ENCODE results near the gene LCN12.

LCN12 gene

DNA sequence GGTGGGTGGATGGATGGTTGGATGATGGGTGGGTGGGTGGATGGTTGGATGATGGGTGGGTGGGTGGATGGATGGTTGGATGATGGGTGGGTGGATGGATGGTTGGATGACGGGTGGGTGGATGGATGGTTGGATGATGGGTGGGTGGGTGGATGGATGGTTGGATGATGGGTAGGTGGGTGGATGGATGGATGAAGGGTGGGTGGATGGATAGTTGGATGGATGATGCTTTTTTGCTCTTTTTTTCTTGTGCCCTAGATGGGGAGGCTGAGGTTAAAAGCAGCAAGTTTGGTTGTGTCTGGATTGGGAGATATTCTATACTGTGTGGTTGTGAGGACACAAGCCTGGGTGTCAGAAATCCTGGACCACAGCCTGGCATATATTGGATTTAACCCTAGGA, 5.4 kb downstream of the LCN12 start:
- no peak for DNase-seq (ENCODE audit: low read depth in 1 of 2, low spot score in 1 of 2)

DNA sequence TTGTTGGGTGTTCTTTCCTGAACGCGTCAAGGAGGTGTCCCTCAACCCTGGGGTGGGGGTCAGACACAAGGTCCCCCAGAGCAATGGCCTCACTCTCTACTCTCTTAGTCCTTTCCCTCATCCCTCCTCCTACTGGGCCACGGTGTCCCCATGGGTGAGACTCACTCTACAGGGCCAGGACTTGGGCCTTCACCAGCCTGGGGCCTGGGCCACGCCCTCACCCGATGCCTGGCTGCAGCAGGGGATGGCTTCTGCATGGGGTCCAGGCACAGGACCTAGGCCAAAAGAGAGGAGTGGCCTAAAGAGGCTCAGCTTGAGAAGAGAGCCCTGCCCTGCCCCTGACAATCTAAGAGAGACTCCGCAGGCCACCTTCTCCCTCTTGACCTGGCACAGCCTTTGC, 5.8 kb downstream of the LCN12 start:
- DNase-seq (ENCODE audit: low read depth in 1 of 2, low spot score in 1 of 2), result no peak

DNA sequence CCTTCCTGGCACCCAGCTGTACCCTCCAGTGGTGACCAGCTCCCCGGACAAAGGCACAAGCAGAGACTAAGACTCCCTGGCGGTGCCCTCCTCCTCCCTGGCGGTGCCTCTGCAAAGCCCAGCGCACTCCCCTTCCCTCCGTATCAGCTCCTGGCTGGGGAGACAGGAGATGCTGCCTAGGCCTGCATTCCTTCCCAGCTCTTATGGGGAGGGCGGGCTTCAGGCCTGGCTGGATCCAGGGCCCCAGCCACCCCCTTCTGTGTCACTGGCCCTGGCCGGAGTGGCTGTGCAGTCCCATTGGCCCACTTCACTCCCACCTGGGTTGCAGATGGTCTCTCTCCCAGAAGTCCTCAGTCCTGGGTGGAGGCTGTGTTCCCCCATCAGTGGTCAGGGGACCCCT, 6.4 kb downstream of the LCN12 start:
- no peak for DNase-seq (ENCODE audit: low read depth in 1 of 2, low spot score in 1 of 2)

DNA sequence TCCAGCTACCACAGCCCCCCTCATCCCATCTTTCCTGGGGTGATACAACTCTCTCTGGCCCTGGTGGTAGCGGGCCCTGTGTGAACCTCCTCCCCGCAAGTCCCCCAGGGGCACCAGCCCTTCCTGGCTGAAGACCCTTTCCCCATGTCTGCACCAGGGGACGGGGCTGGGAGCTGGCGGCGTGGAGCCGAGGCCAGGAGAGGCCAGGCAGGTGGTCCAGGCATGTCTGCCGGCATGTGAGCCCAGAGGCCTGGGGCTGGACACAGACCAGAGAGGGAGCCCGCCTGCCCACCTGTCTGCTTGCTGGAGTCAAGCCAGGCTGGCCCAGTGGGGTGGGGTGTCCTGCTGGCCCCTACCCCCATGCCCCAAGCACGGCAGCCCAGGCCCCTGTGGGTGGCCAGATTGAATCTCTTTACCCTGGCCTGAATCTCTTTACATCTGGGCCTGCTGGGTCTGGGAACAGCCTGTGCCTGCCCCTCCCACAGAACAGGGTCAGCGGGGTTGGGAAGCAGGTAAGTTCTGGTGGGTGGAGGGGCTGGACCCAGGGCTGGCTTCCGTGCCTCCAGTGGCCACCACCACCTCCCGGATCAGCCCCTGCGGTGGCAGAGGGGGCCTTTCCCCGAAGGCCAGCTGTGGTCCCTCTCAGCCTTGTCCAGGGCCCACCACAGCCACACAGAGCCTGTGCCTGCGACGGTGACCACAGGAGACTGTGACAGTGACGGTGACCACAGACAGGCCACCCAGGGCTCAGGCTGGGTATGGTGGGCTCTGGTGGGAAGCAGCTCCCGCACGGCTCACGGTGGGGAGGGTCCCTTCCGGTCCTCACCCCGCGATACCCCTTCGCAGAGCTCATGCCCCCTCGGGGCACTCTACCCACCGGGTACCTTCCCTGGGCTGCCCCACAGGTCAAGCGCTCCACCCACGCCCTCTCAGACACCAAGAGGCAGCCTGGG, 7.1 kb downstream of the LCN12 start:
- DNase-seq (ENCODE audit: low read depth in 1 of 2, low spot score in 1 of 2), result no peak

DNA sequence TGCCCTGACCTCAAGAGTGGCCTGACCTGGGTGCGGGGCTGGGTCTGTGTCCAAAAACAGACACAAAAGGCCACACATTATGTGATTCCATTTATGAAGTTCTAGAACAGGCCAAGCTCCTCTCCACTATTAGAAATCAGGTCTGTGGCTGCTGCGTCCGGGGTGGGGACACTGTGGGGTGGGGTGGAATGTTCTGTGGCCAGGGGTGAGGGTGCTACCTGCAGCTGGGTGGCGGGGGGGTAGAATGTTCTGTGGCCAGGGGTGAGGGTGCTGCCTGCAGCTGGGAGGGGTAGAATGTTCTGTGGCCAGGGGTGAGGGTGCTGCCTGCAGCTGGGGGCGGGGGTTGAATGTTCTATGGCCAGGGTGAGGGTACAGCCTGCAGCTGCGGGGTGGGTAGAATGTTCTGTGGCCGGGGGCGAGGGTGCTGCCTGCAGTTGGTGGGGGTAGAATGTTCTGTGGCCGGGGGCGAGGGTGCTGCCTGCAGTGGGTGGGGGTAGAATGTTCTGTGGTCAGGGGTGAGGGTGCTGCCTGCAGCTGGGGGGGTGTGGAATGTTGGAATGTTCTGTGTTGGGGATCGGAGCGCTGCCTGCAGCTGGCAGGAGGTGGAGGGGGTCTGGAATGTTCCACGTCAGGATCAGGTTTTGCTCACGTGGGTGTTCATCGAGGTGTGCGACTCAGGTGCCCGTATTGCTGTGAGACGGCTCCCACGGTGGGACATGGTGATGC, 8.3 kb downstream of the LCN12 start:
- DNase-seq (ENCODE audit: low read depth in 1 of 2, low spot score in 1 of 2), result no peak

DNA sequence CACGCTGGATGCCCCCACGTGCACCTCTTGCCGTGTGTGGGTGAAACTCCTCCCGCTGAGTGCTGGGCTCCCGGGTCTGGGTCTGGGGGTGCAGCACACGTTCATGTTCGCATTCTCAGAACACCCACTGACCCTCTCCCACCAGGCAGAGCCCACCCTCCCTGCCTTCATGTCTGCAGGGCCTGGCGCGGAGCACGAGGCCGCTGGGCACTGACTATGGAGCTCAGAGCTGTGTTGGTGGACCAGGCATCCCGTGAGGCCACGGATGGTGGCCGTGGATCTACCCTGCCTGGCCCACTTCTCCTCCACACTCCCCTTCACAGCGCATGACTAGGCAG, 8.8 kb downstream of the LCN12 start:
- no peak for DNase-seq (ENCODE audit: low read depth in 1 of 2, low spot score in 1 of 2)

DNA sequence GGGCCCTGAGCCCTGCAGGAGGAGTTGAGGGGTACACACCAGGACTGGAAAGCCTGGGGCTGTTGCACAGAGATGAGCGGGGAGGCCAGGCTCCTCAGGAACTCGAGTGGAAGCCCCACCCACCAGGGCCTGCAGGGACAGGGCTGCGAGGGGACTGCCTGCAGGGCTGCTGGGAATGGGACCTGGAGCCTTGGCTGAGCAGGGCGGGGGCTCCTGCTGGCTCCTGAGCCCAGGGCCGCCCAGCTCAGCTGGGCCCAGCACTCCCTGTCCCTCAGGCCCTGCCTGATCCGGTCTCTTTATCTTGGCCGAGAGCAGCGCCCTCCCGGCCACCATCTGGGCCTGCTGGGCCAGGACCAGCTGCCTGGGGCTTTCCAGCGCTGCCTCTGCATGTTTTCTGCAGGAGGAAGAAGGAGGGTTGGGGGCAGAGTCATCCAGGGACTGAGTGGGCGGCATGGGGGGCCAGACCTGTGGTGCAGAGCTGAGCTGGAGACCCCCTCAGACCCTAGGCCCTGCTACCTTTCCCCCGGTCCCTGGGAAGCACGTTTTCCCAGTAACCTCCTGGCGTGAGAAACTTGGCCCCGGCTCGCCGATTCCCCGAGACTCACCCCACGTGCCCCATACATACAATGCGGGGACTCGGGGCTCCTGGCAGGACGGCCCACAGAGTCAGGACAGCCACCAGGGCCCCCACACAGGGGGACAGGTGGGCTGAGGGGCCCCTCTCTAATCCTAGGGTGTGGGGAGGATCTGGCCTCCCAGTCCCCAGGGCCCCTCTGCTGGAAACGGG, 9.4 kb downstream of the LCN12 start:
- DNase-seq (ENCODE audit: low read depth in 1 of 2, low spot score in 1 of 2), result no peak

DNA sequence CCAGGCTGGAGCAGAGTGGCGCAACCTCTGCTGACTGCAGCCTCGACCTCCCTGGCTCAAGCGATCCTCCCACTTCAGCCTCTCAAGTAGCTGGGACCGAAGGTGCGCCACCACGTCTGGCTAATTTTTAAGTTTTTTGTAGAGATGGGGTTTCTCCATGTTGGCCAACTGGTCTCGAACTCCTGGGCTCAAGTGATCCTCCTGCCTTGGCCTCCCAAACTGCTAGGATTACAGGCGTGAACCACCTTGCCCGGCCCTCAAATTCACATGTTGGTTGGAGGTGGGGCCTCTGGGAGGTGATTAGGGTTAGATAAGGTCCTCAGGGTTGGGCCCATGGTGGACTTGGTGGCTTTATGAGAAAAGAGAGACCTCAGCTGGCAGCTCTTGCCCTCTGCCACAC, 10.1 kb downstream of the LCN12 start:
- no peak for DNase-seq (ENCODE audit: low read depth in 1 of 2, low spot score in 1 of 2)

DNA sequence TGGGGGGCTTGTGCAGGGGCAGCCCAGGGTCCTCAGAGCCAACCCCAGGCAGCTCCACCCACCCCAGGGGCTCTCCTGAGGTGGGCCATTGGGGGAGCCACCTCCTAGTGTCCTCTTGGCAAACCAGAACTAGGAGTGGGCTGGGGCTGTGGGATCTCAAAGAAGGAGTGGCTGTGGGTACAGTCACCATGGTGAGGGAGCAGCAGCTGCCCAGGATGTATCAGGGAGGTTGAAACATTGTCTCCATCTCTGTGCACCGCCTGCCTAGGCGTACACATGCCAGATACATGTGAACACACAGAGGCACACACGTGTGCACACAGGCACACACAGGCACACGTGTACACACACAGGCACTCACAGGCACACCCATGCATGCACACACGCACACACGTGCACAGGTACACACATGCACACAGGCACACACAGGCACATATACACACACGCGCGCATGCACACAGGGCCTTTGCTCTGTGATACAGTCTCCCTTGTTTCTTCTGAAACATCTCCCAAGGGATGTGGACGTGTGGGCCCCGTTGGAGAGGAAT, 10.7 kb downstream of the LCN12 start:
- DNase-seq (ENCODE audit: low read depth in 1 of 2, low spot score in 1 of 2), result no peak

DNA sequence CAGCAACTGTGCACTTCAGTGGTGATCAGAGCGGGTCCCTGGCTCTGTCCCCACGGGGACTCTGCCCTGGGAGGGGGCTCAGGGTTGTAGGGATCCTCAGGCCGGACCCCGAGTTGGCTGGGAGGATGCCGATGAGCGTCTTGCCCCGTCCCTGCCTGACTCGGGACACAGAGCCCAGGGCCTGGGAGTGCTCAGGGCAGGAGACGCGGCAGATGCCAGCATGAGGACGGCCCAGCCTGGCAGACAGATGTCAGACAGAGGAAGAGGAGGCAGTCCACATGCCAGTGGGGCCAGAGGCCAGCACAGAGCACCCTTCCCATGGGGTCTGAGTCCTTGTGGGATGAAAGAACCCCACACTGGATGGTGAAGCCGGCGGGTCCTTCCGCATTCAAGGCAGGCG, 11.3 kb downstream of the LCN12 start:
- no peak for DNase-seq (ENCODE audit: low read depth in 1 of 2, low spot score in 1 of 2)

DNA sequence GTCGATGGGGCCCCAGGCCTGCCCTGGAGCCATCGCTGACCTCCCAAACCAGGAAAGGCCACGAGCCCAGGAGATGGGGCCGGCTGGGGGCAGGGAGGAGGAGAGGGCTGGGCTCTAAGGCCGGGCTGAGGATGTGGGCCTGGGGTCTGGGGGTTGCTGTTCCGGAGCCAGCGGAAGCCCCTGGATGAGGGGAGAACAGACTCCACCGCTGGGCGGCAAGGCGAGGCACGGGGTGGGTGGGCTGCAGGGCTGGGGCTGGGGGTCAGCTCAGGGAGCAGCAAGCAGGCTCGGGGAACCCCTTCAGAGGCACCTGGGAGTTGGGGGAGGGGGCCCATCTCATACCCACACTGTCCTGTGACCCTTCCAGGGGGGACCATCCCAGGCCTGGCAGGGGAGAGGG, 11.7 kb downstream of the LCN12 start:
- no peak for DNase-seq (ENCODE audit: low read depth in 1 of 2, low spot score in 1 of 2)

DNA sequence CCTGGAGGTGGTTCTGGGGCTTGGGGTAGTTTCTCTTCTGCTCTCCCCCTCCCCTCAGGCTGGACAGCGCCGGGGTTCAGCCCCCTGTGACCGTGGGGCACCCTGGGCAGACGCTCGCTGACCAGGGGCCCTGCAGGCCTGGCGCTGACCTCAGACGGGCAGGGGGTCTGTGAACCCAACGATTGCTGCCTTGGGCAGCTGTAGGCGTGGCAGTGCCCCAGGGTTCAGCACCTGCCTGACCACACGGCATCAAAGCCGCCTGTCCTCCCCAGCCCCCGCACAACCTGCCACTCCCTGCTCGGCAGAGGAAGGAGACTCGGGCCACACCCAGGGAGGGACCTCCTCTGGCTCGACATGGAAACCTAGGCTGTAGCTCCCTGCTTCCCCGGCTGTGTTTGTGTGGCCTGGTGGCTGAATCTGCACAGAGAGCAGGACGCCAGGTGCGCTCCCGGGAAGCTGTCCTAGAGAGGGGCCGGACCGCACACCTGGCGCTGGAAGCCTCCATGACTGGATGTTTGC, 12.2 kb downstream of the LCN12 start:
- no peak for DNase-seq (ENCODE audit: low read depth in 1 of 2, low spot score in 1 of 2)

DNA sequence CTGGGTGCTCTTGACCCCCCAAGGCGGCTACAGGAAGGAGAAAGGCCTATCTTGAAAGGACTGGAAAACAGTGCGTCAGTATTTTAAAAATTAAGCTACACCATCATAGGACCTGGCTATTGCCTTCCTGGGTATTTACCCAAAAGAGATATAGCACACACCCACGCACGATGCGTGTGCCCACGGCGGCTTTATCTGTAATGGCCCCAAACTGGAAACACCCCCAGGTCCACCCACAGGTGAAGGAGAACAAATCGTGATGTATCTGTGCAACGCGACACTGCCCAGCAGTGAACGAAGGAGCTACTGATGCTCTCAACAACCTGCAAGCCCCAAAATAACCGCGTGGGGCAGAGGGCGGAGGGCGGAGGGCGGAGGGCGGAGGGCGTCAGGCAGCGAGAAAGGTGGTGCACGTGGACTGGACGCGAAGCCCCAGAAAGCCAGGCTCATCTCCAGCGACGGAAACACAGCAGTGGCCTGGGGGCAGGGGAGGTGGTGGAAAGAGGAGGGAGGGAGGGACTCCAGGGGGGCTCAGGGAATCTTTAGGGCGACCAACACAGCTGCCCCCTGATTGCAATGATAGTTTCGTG, 12.9 kb downstream of the LCN12 start:
- no peak for DNase-seq (ENCODE audit: low read depth in 1 of 2, low spot score in 1 of 2)

DNA sequence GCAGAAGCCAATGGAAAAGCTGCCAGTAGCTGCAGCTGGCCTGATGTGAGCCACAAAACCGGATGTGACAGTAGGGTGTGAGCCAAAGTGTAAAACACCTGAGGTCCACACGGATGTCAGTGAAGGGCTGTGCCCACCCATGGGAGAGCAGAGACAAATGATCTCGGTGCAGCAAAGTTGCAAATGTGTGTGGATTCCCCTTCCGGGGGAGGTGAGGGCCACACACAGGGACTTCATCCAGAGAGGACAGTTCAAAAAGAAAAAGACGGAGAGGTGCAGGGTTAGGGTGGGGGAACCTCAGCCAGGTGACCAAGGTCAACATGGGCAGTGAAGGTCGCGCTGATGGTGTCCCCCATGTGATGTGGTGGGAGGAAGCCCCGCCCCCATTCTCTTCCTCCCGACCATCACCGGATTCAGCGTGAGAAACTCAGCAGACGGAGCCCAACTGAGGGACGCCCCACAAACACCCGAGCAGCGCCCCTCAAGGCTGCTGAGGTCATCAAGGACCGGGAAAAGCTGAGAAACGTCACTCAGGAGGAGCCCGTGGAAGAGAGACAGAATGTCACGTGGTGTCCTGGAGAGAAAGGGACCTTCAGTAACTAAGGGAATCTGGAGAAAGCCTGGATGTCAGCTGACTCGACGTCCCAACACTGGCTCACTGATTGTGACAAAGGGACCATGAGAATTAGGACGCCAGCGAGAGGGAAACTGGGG, 13.9 kb downstream of the LCN12 start:
- DNase-seq (ENCODE audit: low read depth in 1 of 2, low spot score in 1 of 2), result no peak

DNA sequence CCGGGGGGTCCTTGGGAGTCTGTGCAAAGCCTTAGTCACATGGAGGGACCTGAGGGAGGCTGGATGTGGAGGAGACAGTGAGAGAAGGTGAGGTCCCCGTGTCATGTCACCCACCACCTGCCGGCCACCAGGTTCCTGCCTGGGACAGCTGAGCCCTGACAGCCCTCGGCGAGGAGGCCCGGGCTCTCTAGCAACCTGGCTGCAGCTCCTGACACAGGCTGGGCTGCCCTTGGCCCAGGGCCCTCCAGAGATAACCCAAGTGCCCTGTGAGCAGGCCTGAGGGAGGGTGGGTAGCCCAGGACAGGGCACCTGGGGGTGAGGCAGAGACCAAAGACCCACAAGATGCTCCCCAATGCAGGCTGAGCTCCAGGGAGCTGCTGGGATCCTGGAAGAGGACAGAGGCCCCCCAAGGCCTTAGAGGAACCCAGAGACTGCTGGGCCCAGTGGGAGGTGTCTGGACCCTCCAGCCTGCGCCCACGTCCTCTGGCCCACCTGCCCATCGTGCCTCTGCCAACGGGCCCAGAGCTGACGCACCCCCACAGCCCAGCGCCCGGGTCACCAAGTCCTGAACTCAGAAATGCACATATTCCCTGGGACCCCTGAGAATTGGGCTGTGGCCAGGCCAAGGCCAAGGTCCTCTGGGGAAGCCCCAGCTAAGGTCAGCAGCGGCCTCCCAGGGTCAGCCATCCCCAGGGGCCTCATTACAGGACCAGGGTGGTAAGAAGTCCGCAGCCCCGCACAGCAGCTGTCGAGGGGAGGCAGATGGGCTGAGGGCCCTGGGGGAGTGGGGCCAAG, 16.5 kb downstream of the LCN12 start:
- DNase-seq (ENCODE audit: low read depth in 1 of 2, low spot score in 1 of 2), result no peak

DNA sequence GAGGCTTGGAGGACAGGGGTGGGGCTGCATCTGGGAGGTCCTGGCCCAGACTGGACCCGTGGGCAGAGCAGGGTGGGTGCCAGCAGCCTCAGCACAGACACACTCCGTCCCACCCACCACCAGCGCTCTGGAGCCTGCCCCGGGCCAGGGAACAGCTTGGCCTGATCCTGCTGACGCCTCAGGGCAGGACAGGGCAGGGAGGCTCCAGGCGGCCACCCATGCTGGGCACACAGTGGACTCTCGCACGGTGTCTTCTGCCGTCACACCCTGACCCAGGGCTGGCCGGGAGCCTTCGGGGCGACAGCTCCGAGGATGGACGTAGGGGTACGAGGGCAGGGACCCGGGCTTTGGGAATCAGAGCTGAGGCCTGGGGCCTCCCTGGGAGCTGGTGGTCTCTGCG, 17.1 kb downstream of the LCN12 start:
- no peak for DNase-seq (ENCODE audit: low read depth in 1 of 2, low spot score in 1 of 2)

DNA sequence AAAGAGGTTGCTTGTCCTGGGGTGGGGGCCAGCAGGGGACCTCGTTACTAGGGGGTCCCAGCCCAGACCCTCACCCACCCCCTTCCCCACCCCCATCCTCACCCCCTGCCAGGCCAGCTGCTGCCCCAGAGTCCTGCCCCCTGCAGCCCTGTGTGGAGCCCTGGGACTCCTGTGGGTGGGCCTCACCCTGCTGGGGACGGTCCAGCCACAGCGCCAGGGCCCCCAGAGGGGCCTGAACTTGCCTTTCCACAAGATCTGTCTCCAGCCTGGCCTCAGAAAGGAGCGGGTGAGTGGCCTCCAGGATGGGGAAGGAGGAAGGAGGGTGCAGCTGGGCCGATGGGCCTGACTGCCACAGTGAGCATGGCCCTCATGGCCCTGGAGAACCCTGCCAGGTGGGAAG, 17.7 kb downstream of the LCN12 start:
- DNase-seq (ENCODE audit: low read depth in 1 of 2, low spot score in 1 of 2), result no peak

DNA sequence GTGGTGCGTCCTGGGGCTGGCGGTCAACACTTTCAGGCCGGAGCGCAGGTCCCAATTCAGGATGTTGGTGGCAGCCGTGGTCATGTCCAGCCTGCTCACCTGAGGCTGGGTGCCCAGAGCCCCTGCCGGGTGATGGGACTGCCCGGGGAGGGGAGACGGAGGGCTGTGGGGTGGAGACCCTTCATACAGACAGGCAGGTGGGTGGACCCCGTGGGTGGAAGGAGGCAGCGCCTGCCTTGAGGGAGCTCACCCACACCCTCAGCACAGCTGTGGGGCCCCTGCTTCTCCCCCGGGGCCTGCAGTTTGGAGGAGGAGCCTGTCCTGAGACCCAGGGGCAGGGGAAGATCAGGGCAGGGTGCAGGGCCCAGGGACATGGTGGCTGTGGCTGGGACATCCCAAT, 18.3 kb downstream of the LCN12 start:
- no peak for DNase-seq (ENCODE audit: low read depth in 1 of 2, low spot score in 1 of 2)

DNA sequence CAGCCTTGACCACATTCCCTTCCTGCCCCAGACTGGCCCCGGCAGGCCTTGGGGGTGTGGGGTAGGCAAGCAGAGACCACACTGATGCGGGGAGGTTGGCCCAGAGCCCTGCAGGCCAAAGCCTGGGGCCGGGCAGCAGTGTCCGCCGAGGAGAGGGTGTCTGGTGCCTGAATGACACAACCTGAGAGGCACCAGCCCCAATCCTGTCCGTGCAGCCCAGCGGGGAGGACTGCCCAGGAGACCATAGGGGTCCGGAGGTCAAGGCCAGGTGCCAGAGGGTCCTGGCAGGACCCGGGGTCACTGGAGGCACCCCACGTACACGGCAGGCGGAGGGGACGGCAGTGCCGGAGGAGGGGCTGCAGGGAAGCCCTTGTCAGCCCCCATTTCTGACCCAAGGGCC, 19.7 kb downstream of the LCN12 start:
- no peak for DNase-seq (ENCODE audit: low read depth in 1 of 2, low spot score in 1 of 2)

DNA sequence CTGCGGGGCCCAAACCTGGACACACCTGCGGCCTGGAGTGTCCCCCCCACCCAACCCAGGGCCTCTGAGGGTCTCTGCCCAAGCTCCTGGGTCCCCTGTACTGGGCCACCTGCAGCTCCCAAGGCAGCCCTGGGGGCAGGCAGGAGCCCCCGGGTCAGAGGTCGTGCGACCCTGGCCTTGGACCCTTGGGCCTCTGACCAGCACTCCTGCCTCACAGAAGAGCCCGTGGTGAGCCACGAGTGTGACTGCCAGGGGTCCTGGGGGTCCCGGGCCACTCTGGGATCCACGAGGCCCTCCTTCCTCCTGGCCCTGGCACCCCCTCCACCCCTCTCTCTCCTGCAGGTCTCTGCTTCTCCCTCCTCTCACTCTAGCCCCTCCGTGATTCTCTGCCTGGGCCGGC, 20.3 kb downstream of the LCN12 start:
- no peak for DNase-seq (ENCODE audit: low read depth in 1 of 2, low spot score in 1 of 2)

Measured in stimulated activated CD4-positive, alpha-beta T cell treated with anti-CD3 and anti-CD28 coated beads, Interleukin-15, amount 100 ng/mL, for 1 hour (primary cell).